GM23338 (cell line): Measurements from ENCODE around the gene EXOC4. TPM values are rescaled to one million over a fixed set of nuclear protein-coding genes. Genes with fewer than 3 reads are reported as not detected.

Source experiments
- ATAC-seq: fragments of 200-7000 bp; cut with Tn5 transposase; 3 replicates; pipeline ENCODE4 v1.9.1; 2020
- DNase-seq: peaks from one replicate; pipeline ENCODE4 v3.0.0-alpha.2; 2015; ENCODE audit warnings: low spot score
- H2AFZ ChIP-seq: fragments of 200-600 bp; sonication (generic); 2 replicates; pipeline ENCODE4 v1.8.0; 2016; ENCODE audit warnings: antibody characterized with exemption, mild to moderate bottlenecking, moderate library complexity
- H3F3A ChIP-seq: fragments of 200-600 bp; sonication (generic); replicated peaks from 2 replicates; pipeline ENCODE4 v1.8.0; 2017; ENCODE audit warnings: antibody characterized with exemption, mixed run types, low read depth
- H3K27ac ChIP-seq: fragments of 200-600 bp; sonication (generic); 2 replicates; pipeline ENCODE4 v1.6.1; 2016; ENCODE audit warnings: low read depth
- H3K27me3 ChIP-seq: fragments of 200-600 bp; sonication (generic); 2 replicates; pipeline ENCODE4 v1.8.0; 2016; ENCODE audit warnings: mild to moderate bottlenecking, mixed run types, moderate library complexity; ENCODE audit not compliant: insufficient read depth
- H3K36me3 ChIP-seq: fragments of 200-600 bp; sonication (generic); 2 replicates; pipeline ENCODE4 v1.8.0; 2016; ENCODE audit warnings: mild to moderate bottlenecking; ENCODE audit not compliant: insufficient read depth
- H3K4me1 ChIP-seq: fragments of 200-600 bp; sonication (generic); 2 replicates; pipeline ENCODE4 v1.8.0; 2016; ENCODE audit warnings: mild to moderate bottlenecking, moderate library complexity; ENCODE audit not compliant: insufficient read depth
- H3K4me2 ChIP-seq: fragments of 200-600 bp; sonication (generic); 2 replicates; pipeline ENCODE4 v1.7.1; 2017; ENCODE audit warnings: mixed run types
- H3K4me3 ChIP-seq: fragments of 200-600 bp; sonication (generic); 2 replicates; pipeline ENCODE4 v1.6.1; 2016; ENCODE audit warnings: mixed run types
- H3K79me2 ChIP-seq: fragments of 200-600 bp; sonication (generic); replicated peaks from 2 replicates; pipeline ENCODE4 v1.8.0; 2017; ENCODE audit warnings: mild to moderate bottlenecking; ENCODE audit not compliant: insufficient read depth
- H3K9me2 ChIP-seq: fragments of 200-600 bp; sonication (generic); 2 replicates; pipeline ENCODE4 v1.8.0; 2017; ENCODE audit not compliant: insufficient read depth
- H4K20me1 ChIP-seq: fragments of 200-600 bp; sonication (generic); replicated peaks from 2 replicates; pipeline ENCODE4 v1.8.0; 2017; ENCODE audit warnings: mild to moderate bottlenecking; ENCODE audit not compliant: insufficient read depth
- H3K27ac Mint-ChIP-seq: 2 replicates; pipeline ENCODE4 v1.8.0; 2020; ENCODE audit warnings: inconsistent platforms, mild to moderate bottlenecking, moderate library complexity, mixed read lengths
- H3K27me3 Mint-ChIP-seq: 3 replicates; pipeline ENCODE4 v1.8.0; 2022; ENCODE audit warnings: low read depth, mild to moderate bottlenecking, moderate library complexity, mixed read lengths, inconsistent platforms; ENCODE audit not compliant: insufficient read depth, poor library complexity
- H3K36me3 Mint-ChIP-seq: 3 replicates; pipeline ENCODE4 v1.8.0; 2021; ENCODE audit warnings: low read depth, mild to moderate bottlenecking, inconsistent platforms, moderate library complexity, mixed read lengths
- H3K4me1 Mint-ChIP-seq: 3 replicates; pipeline ENCODE4 v1.8.0; 2020; ENCODE audit warnings: mild to moderate bottlenecking, inconsistent platforms, mixed read lengths
- H3K4me3 Mint-ChIP-seq: 3 replicates; pipeline ENCODE4 v1.8.0; 2021; ENCODE audit warnings: moderate library complexity, mild to moderate bottlenecking, inconsistent platforms, mixed read lengths
- H3K9me3 Mint-ChIP-seq: 3 replicates; pipeline ENCODE4 v1.8.0; 2020; ENCODE audit warnings: moderate library complexity, mild to moderate bottlenecking, inconsistent platforms, mixed read lengths
- CREB1 ChIP-seq: fragments of 250-450 bp; sonication (Bioruptor Pico); IDR thresholded peaks from 2 replicates; pipeline ENCODE4 v1.5.0; 2020; ENCODE audit warnings: low read depth, mild to moderate bottlenecking, moderate library complexity
- CTCF ChIP-seq, 2 experiments: fragments of 200-600 bp in 1 of 2; sonication (generic) in 1 of 2; conservative IDR thresholded peaks; 2 replicates each; pipeline versions ENCODE4 v1.5.1 to v1.6.1; 2016 to 2017; ENCODE audit warnings: antibody characterized with exemption in 2 of 2, low read depth in 2 of 2, mild to moderate bottlenecking in 2 of 2, moderate library complexity in 1 of 2
- ETS1 ChIP-seq: IDR thresholded peaks from 2 replicates; pipeline ENCODE4 v1.6.1; 2016; ENCODE audit warnings: antibody characterized with exemption
- EZH2 ChIP-seq: fragments of 200-600 bp; sonication (generic); IDR thresholded peaks from one replicate; pipeline ENCODE4 v1.8.0; 2017; ENCODE audit warnings: antibody characterized with exemption, mild to moderate bottlenecking, low read depth; ENCODE audit not compliant: unreplicated experiment
- EZH2phosphoT487 ChIP-seq: fragments of 200-600 bp; sonication (generic); IDR thresholded peaks from one replicate; pipeline ENCODE4 v1.8.1; 2018; ENCODE audit warnings: antibody characterized with exemption; ENCODE audit not compliant: unreplicated experiment
- JUNB ChIP-seq: IDR thresholded peaks from one replicate; pipeline ENCODE4 v1.6.1; 2016; ENCODE audit warnings: antibody characterized with exemption; ENCODE audit not compliant: unreplicated experiment
- NANOG ChIP-seq: IDR thresholded peaks from 2 replicates; pipeline ENCODE4 v1.6.1; 2016; ENCODE audit warnings: antibody characterized with exemption, borderline replicate concordance
- POLR2AphosphoS5 ChIP-seq: IDR thresholded peaks from 2 replicates; pipeline ENCODE4 v1.6.1; 2016; ENCODE audit warnings: antibody characterized with exemption, low read depth
- REST ChIP-seq: IDR thresholded peaks from one replicate; pipeline ENCODE4 v1.6.1; 2018; ENCODE audit warnings: antibody characterized with exemption; ENCODE audit not compliant: unreplicated experiment
- STAT1 ChIP-seq: IDR thresholded peaks from one replicate; pipeline ENCODE4 v1.6.1; 2016; ENCODE audit warnings: antibody characterized with exemption; ENCODE audit not compliant: unreplicated experiment
- ZNF114 ChIP-seq: fragments of 250-450 bp; sonication (Bioruptor Pico); IDR thresholded peaks from 2 replicates; pipeline ENCODE4 v1.5.0; 2020; ENCODE audit warnings: mild to moderate bottlenecking, moderate library complexity
- ZNF331 ChIP-seq: fragments of 250-450 bp; sonication (Bioruptor Pico); IDR thresholded peaks from 2 replicates; pipeline ENCODE4 v1.5.0; 2020; ENCODE audit warnings: low read depth, mild to moderate bottlenecking, moderate library complexity
- ZNF462 ChIP-seq: fragments of 250-450 bp; sonication (Bioruptor Pico); IDR thresholded peaks from 2 replicates; pipeline ENCODE4 v1.5.0; 2020; ENCODE audit warnings: mild to moderate bottlenecking, moderate library complexity
- polyA plus RNA-seq: library from polyadenylated mRNA; unstranded; fragments of >200 nt; fragmentation: Nextera tagmentation; extraction: Ambion mirVana; gene quantifications from 2 replicates; pipeline ENCODE4 v1.2.1, GENCODE V29; 2016
- total RNA-seq: library from RNA; depleted of rRNA; stranded (reverse); fragments of >200 nt; shearing (Covaris generic); gene quantifications from 2 replicates; pipeline ENCODE4 v1.2.3, GENCODE V29; 2014

Gene EXOC4
- total and polyA plus RNA-seq, 2 experiments from 2014 or later, result 37.5 to 52.7 TPM

GRCh38 chr7:133614251-133614650 is 361.4 kb downstream of the EXOC4 start:
- Histone ChIP-seq H4K20me1 (no peaks in the 10 kb centered on the region), H3F3A (no peaks in the 10 kb centered on the region), H3K36me3 (no peaks in the 10 kb centered on the region), H3K4me2 (no peak overlapping the region), H3K4me3 (no peak overlapping the region), H3K27ac (no peak overlapping the region), H2AFZ (no peak overlapping the region), H3K27me3 (no peaks in the 10 kb centered on the region), H3K4me1 (peaks cover 9% of the 10 kb centered on the region; the same call in 1 of the 2 replicates), H3K9me2 (no peaks in the 10 kb centered on the region), H3K79me2 (no peaks in the 10 kb centered on the region)
- Mint-ChIP-seq H3K9me3 (no peaks in the 10 kb centered on the region), H3K27me3 (no peaks in the 10 kb centered on the region), H3K4me3 (no peak overlapping the region), H3K4me1 (peaks cover 7% of the 10 kb centered on the region; the same call in 2 of the 3 replicates), H3K27ac (no peak overlapping the region), H3K36me3 (no peaks in the 10 kb centered on the region)
- no peak for ATAC-seq
- DNase-seq, result no peak
- no peak for TF ChIP-seq ZNF114 (CRISPR knock-in tag)
- no peak for TF ChIP-seq ZNF462 (CRISPR knock-in tag)
- TF ChIP-seq EZH2phosphoT487, result no peak
- TF ChIP-seq STAT1, result no peak
- no peak for TF ChIP-seq EZH2
- TF ChIP-seq ETS1, result no peak
- no peak for TF ChIP-seq POLR2AphosphoS5
- TF ChIP-seq CTCF (conservative IDR thresholded peaks at IDR 0.05; ENCODE audit: low read depth in 2 of 2), result no peak
- TF ChIP-seq JUNB, result no peak
- TF ChIP-seq NANOG, result no peak
- TF ChIP-seq CREB1 (CRISPR knock-in tag), result no peak
- TF ChIP-seq REST, result no peak
- TF ChIP-seq ZNF331 (CRISPR knock-in tag), result no peak
